ENCODE data around the gene G6PC1. TPM values are rescaled to one million over a fixed set of nuclear protein-coding genes. Genes with fewer than 3 reads are reported as not detected.
"Not testable (repeated sequence)": the region's sequence is repeated elsewhere in the genome, so short reads cannot be mapped to it uniquely, and the experiment has no call there.

G6PC1 gene
- total RNA-seq, 1 experiment from 2014 or later, result 0.08 TPM

GRCh38 chr17:42879596-42879985 is 21.0 kb upstream of the G6PC1 start:
- no peaks in the 10 kb centered on the region for H3K36me3 ChIP-seq (ENCODE audit: control insufficient read depth, insufficient read depth, low read length)
- no peak overlapping the region for H3K4me3 ChIP-seq (ENCODE audit: low read depth in 2 of 2, low read length in 2 of 2)
- DNase-seq (ENCODE audit: low read depth, low spot score), result no peak
- no peaks in the 10 kb centered on the region for H3K9me3 ChIP-seq (ENCODE audit: control insufficient read depth, insufficient read depth, low read depth, low read length)
- no peak for TF ChIP-seq SIN3A (IDR thresholded peaks at IDR 0.05; ENCODE audit: borderline replicate concordance, insufficient read depth, low read depth, low read length)
- no peak for TF ChIP-seq REST (IDR thresholded peaks at IDR 0.05; ENCODE audit: insufficient read depth in 1 of 2, low read depth in 2 of 2, low read length in 1 of 2)
- no peak for TF ChIP-seq POLR2AphosphoS5 (IDR thresholded peaks at IDR 0.05; ENCODE audit: low read depth, low read length)
- no peak for TF ChIP-seq TCF7L2 (IDR thresholded peaks at IDR 0.05; ENCODE audit: low read depth, low read length)
- no TSS peak for BruUV-seq (replicated peaks)
- no peak overlapping the region for H3K27ac ChIP-seq (ENCODE audit: low read length)
- intact Hi-C loops (cut with micrococcal nuclease; ENCODE audit: unreplicated experiment), result no loop called here
- ATAC-seq, result no peak
- in situ Hi-C loops (cut with HindIII; ENCODE audit: low pct_unique_long_range_greater_than_20kb, low sequenced_read_pairs), result no loop called here
- POLR2A ChIA-PET, result interaction anchor here (0.7 kb wide), 1 partner anchor 84 kb away, joined by 3 read pairs; the partner anchor contains the start of gene AARSD1
- no peaks in the 10 kb centered on the region for H3K4me1 ChIP-seq (ENCODE audit: control insufficient read depth, insufficient read depth, low read length)
- no peaks in the 10 kb centered on the region for H3K27me3 ChIP-seq (ENCODE audit: control insufficient read depth, insufficient read depth, low read length)
- CTCF ChIA-PET, result no interaction called here

DNA sequence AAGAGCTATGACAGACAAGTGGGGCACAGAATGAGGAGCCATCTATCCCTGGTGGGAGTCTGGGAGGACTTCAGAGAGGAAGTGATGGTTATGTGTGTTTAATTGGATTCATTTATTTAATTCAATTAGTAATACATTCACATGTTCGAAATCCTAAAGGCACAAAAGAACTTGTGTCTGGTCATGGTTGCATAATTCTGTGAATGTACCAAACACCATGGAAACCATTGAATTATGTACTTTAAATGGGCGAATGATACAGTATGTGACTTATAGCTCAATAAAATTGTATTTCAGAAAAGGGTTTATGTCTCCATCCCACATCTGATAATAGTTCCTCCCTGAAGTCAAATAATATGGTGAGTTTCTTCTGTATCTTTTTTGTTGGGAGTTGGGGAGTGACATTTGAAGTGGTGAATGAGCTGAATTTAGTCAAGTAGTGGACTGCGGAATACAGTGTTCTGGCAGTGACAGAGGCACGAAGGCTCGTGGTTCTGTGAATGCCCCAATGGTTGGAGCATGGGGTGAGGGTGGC is 19.8 kb upstream of the G6PC1 start:
- intact Hi-C loops (cut with micrococcal nuclease; ENCODE audit: unreplicated experiment), result no loop called here

GRCh38 chr17:42881706-42882105 is 18.9 kb upstream of the G6PC1 start:
- H3K9me3 ChIP-seq (ENCODE audit: control insufficient read depth, insufficient read depth, low read depth, low read length); H3K4me3 ChIP-seq (ENCODE audit: low read depth in 2 of 2, low read length in 2 of 2); H3K4me1 ChIP-seq (ENCODE audit: control insufficient read depth, insufficient read depth, low read length); H3K27me3 ChIP-seq (ENCODE audit: control insufficient read depth, insufficient read depth, low read length); H3K27ac ChIP-seq (ENCODE audit: low read length); in situ Hi-C loops (cut with HindIII; ENCODE audit: low pct_unique_long_range_greater_than_20kb, low sequenced_read_pairs); intact Hi-C loops (cut with micrococcal nuclease; ENCODE audit: unreplicated experiment); H3K36me3 ChIP-seq (ENCODE audit: control insufficient read depth, insufficient read depth, low read length); ATAC-seq; CTCF ChIA-PET; POLR2A ChIA-PET; DNase-seq (ENCODE audit: low read depth, low spot score); BruUV-seq (replicated peaks): not testable (repeated sequence)

More for the DNA sequence above, 19.8 kb upstream of the G6PC1 start:
- Histone ChIP-seq H3K27me3 (ENCODE audit: control insufficient read depth, insufficient read depth, low read length) (no peaks in the 10 kb centered on the region), H3K4me3 (ENCODE audit: low read depth in 2 of 2, low read length in 2 of 2) (no peak overlapping the region), H3K9me3 (ENCODE audit: control insufficient read depth, insufficient read depth, low read depth, low read length) (no peaks in the 10 kb centered on the region), H3K4me1 (ENCODE audit: control insufficient read depth, insufficient read depth, low read length) (no peaks in the 10 kb centered on the region), H3K27ac (ENCODE audit: low read length) (no peak overlapping the region), H3K36me3 (ENCODE audit: control insufficient read depth, insufficient read depth, low read length) (no peaks in the 10 kb centered on the region)
- in situ Hi-C loops (cut with HindIII; ENCODE audit: low pct_unique_long_range_greater_than_20kb, low sequenced_read_pairs), result no loop called here
- BruUV-seq (replicated peaks), result no TSS peak
- ChIA-PET POLR2A (no interaction called here), CTCF (no interaction called here)
- ATAC-seq (no peak), DNase-seq (ENCODE audit: low read depth, low spot score) (no peak)
- TF ChIP-seq CTCF (IDR thresholded peaks at IDR 0.05) (no peak), POLR2AphosphoS5 (IDR thresholded peaks at IDR 0.05; ENCODE audit: low read depth, low read length) (no peak), REST (IDR thresholded peaks at IDR 0.05; ENCODE audit: insufficient read depth in 1 of 2, low read depth in 2 of 2, low read length in 1 of 2) (no peak), TCF7L2 (IDR thresholded peaks at IDR 0.05; ENCODE audit: low read depth, low read length) (no peak), SIN3A (IDR thresholded peaks at IDR 0.05; ENCODE audit: borderline replicate concordance, insufficient read depth, low read depth, low read length) (no peak)

Measured in Panc1 (cell line).